HUES6 (cell line): ENCODE data around the gene SYNDIG1.

Experiments
- H3K27ac ChIP-seq: 2 replicates; pipeline ENCODE4 v1.7.0; 2013; ENCODE audit warnings: low read depth, mild to moderate bottlenecking, low read length, inconsistent platforms
- H3K27me3 ChIP-seq: 2 replicates; pipeline ENCODE4 v1.6.1; 2013; ENCODE audit warnings: low read length; ENCODE audit not compliant: control insufficient read depth, insufficient read depth
- H3K36me3 ChIP-seq: 2 replicates; pipeline ENCODE4 v1.6.1; 2013; ENCODE audit warnings: low read length; ENCODE audit not compliant: control insufficient read depth, insufficient read depth
- H3K4me1 ChIP-seq: 2 replicates; pipeline ENCODE4 v1.6.1; 2013; ENCODE audit warnings: low read length; ENCODE audit not compliant: control insufficient read depth, insufficient read depth
- H3K4me3 ChIP-seq: 2 replicates; pipeline ENCODE4 v1.5.1; 2013; ENCODE audit warnings: low read depth, low read length
- H3K9ac ChIP-seq: one replicate; pipeline ENCODE4 v1.6.1; 2013; ENCODE audit warnings: mild to moderate bottlenecking, low read length
- H3K9me3 ChIP-seq: 2 replicates; pipeline ENCODE4 v1.6.1; 2013; ENCODE audit warnings: low read depth, low read length; ENCODE audit not compliant: control insufficient read depth, insufficient read depth

Gene SYNDIG1

GRCh38 chr20:24640276-24640675, 170.8 kb downstream of the SYNDIG1 start:
- no peak overlapping the region for H3K27ac ChIP-seq

GRCh38 chr20:24640686-24641085, 171.3 kb downstream of the SYNDIG1 start:
- H3K27me3 ChIP-seq, result no peaks in the 10 kb centered on the region
- H3K4me3 ChIP-seq, result no peak overlapping the region
- H3K9me3 ChIP-seq, result no peaks in the 10 kb centered on the region; the same call in 1 of the 2 replicates
- H3K9ac ChIP-seq, result no peak overlapping the region
- peaks cover 9% of the 10 kb centered on the region for H3K4me1 ChIP-seq
- H3K27ac ChIP-seq, result no peak overlapping the region
- H3K36me3 ChIP-seq, result no peaks in the 10 kb centered on the region

More at GRCh38 chr20:24640276-24640675, 170.8 kb downstream of the SYNDIG1 start:
- Histone ChIP-seq H3K9me3 (no peaks in the 10 kb centered on the region; the same call in 1 of the 2 replicates), H3K4me3 (no peak overlapping the region), H3K4me1 (peaks cover 13% of the 10 kb centered on the region), H3K9ac (no peak overlapping the region), H3K36me3 (no peaks in the 10 kb centered on the region), H3K27me3 (no peaks in the 10 kb centered on the region)

- Histone ChIP-seq H3K9ac (no peak overlapping the region), H3K27me3 (no peaks in the 10 kb centered on the region), H3K9me3 (no peaks in the 10 kb centered on the region; the same call in 1 of the 2 replicates), H3K36me3 (no peaks in the 10 kb centered on the region), H3K4me3 (no peak overlapping the region), H3K27ac (no peak overlapping the region), H3K4me1 (no peaks in the 10 kb centered on the region)
Measured at GRCh38 chr20:24643731-24644626, 174.6 kb downstream of the SYNDIG1 start.

- Histone ChIP-seq H3K27ac (no peak overlapping the region), H3K9me3 (no peaks in the 10 kb centered on the region; the same call in 1 of the 2 replicates), H3K27me3 (no peaks in the 10 kb centered on the region), H3K4me3 (no peak overlapping the region), H3K4me1 (no peaks in the 10 kb centered on the region), H3K9ac (no peak overlapping the region), H3K36me3 (no peaks in the 10 kb centered on the region)
Measured at GRCh38 chr20:24646321-24646720, 176.9 kb downstream of the SYNDIG1 start.

GRCh38 chr20:24647713-24648112, 178.3 kb downstream of the SYNDIG1 start:
- H3K27me3 ChIP-seq, result no peaks in the 10 kb centered on the region
- H3K9ac ChIP-seq, result no peak overlapping the region
- H3K4me1 ChIP-seq, result no peaks in the 10 kb centered on the region
- H3K27ac ChIP-seq, result no peak overlapping the region
- no peaks in the 10 kb centered on the region; the same call in 1 of the 2 replicates for H3K9me3 ChIP-seq
- H3K36me3 ChIP-seq, result no peaks in the 10 kb centered on the region
- H3K4me3 ChIP-seq, result no peak overlapping the region

GRCh38 chr20:24648481-24648880, 179.1 kb downstream of the SYNDIG1 start:
- no peaks in the 10 kb centered on the region; the same call in 1 of the 2 replicates for H3K4me1 ChIP-seq

GRCh38 chr20:24648919-24649318, 179.5 kb downstream of the SYNDIG1 start:
- Histone ChIP-seq H3K4me1 (no peaks in the 10 kb centered on the region; the same call in 1 of the 2 replicates), H3K4me3 (no peak overlapping the region), H3K9ac (no peak overlapping the region), H3K9me3 (no peaks in the 10 kb centered on the region), H3K36me3 (no peaks in the 10 kb centered on the region), H3K27me3 (no peaks in the 10 kb centered on the region), H3K27ac (no peak overlapping the region)

More at GRCh38 chr20:24648481-24648880, 179.1 kb downstream of the SYNDIG1 start:
- no peaks in the 10 kb centered on the region for H3K9me3 ChIP-seq
- no peak overlapping the region for H3K4me3 ChIP-seq
- no peak overlapping the region for H3K27ac ChIP-seq
- no peak overlapping the region for H3K9ac ChIP-seq
- H3K27me3 ChIP-seq, result no peaks in the 10 kb centered on the region
- no peaks in the 10 kb centered on the region for H3K36me3 ChIP-seq

GRCh38 chr20:24649787-24650490, 180.5 kb downstream of the SYNDIG1 start:
- no peaks in the 10 kb centered on the region for H3K9me3 ChIP-seq
- no peak overlapping the region for H3K27ac ChIP-seq
- H3K27me3 ChIP-seq, result no peaks in the 10 kb centered on the region
- no peak overlapping the region for H3K4me3 ChIP-seq
- no peaks in the 10 kb centered on the region for H3K36me3 ChIP-seq
- no peaks in the 10 kb centered on the region; the same call in 1 of the 2 replicates for H3K4me1 ChIP-seq
- H3K9ac ChIP-seq, result no peak overlapping the region

GRCh38 chr20:24651171-24651975, 181.9 kb downstream of the SYNDIG1 start:
- Histone ChIP-seq H3K36me3 (no peaks in the 10 kb centered on the region), H3K27me3 (no peaks in the 10 kb centered on the region), H3K4me3 (no peak overlapping the region), H3K4me1 (no peaks in the 10 kb centered on the region; the same call in 1 of the 2 replicates), H3K27ac (no peak overlapping the region), H3K9me3 (no peaks in the 10 kb centered on the region), H3K9ac (no peak overlapping the region)

- H3K4me1 ChIP-seq, result no peaks in the 10 kb centered on the region; the same call in 1 of the 2 replicates
- H3K9me3 ChIP-seq, result no peaks in the 10 kb centered on the region
- no peaks in the 10 kb centered on the region for H3K36me3 ChIP-seq
- no peak overlapping the region for H3K4me3 ChIP-seq
- no peak overlapping the region for H3K9ac ChIP-seq
- H3K27me3 ChIP-seq, result no peaks in the 10 kb centered on the region
- H3K27ac ChIP-seq, result no peak overlapping the region
Measured at GRCh38 chr20:24651976-24652345, 182.5 kb downstream of the SYNDIG1 start.
